K562 treated with DMSO at 1 percent for 12 hours (cell line): ENCODE results near the gene CSH1. TPM values are rescaled to one million over a fixed set of nuclear protein-coding genes. Genes with fewer than 3 reads are reported as not detected.

Experiments
- total RNA-seq: library from RNA; unstranded; fragments of 300-600 nt; gene quantifications from 2 replicates; pipeline ENCODE4 v1.2.3, GENCODE V29; 2022; ENCODE audit not compliant: insufficient read depth

The CSH1 gene
- not detected in 2 replicates for total RNA-seq

DNA sequence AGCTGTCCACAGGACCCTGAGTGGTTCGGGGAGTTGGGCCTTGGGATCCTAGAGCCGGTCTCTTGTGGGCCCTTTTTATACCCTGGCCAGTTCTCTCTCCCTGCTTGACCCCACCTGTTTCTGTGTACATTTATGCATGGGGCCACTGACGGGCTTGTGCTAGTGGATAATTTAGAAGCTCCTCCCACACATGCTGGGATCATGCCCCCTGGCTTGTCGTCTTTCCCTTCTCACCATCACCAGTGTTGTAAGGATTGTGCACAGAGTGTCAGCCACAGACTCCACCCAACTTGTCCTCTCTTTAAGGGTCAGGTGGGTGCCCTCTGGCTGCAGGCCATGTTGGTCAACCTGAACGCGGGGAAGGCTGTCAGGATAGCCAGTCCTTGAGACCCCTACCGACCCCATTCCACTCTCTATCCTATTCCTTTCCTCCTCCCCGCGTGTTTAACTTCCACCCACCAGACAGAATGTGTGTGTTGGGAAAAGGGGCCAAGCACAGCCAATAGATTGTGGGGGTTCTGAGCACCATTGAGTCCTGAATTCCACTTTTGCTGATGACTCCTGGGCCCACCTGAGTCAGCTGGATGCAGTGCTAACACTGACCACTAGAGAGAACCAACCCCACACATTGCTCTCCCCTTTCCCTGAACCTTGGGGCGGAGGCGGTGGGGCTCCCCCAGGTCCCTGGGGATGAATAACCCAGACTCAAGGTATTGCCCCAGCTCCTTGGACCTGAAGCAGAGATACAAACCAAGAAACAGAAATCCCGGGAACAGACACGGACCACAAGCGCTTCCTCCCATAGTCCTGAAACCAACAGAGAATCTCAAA is at the start of gene CSH1:
TSS of gene CSH1 (minus strand) at position 51 of the 831 bp plus-strand sequence. CDS start 63 bp downstream, outside the sequence.

DNA sequence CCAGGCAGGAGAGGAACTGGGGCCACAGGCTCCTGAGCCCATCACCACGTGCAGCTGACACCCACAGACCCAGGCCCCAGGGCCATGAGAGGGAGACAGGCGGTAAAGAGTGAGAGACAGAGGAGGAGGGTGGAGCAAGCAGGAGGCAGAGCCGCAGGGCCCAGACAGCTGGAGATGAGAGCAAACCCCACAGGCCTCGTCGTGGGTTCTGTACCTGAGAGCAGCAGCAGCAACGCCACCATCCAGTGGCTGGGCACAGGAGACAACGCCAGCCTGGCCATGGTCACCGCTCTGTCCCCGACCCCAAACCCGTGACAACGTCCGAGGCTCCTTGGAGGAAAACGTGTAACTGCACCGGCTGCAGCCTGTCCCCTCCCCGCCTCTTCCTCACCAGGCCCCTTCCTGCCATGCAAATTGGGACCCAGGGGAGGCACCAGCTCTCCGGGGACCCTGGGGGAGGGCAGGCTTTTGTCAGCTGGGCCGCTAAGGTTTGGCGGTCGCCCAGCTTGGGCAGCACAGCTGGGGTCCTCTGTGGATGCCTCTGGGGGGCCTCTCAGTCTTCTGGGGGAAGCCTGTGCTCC is 35.7 kb upstream of the CSH1 start, which contains the start of gene CD79B:
TSS of gene CD79B (minus strand) at position 351 of the 581 bp plus-strand sequence. CDS start at position 281, 70 bp downstream.

DNA sequence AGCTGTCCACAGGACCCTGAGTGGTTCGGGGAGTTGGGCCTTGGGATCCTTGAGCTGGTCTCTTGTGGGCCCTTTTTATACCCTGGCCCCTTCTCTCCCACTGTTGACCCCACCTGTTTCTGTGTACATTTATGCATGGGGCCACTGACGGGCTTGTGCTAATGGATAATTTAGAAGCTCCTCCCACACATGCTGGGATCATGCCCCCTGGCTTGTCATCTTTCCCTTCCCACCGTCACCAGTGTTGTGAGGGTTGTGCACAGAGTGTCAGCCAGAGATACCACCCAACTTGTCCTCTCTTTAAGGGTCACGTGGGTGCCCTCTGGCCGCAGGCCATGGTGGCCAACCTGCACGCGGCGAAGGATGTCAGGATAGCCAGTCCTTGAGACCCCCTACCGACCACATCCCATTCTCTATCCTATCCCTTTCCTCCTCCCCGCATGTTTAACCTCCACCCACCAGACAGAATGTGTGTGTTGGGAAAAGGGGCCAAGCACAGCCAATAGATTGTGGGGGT is 22.5 kb upstream of the CSH1 start, which contains the start of gene GH1:
TSS of gene GH1 (minus strand) at position 51 of the 517 bp plus-strand sequence. CDS start 63 bp downstream, outside the sequence.

DNA sequence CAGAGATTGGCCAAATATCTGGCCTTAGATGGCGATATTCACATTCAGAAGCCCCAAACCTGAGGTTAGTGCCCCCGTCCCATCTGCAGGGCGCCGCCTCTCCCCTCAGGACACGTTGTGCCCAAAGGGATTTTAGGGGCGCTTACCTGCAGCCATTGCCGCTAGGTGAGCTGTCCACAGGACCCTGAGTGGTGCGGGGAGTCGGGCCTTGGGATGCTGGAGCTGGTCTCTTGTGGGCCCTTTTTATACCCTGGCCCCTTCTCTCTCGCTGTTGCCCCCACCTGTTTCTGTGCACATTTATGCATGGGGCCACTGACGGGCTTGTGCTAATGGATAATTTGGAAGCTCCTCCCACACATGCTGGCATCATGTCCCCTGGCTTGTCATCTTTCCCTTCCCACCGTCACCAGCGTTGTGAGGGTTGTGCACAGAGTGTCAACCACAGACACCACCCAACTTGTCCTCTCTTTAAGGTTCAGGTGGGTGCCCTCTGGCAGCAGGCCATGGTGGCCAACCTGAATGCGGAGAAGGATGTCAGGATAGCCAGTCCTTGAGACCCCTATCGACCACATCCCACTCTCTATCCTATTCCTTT is 14.8 kb upstream of the CSH1 start, which contains the start of gene CSHL1:
TSS of gene CSHL1 (minus strand) at position 218 of the 595 bp plus-strand sequence. CDS start at position 156, 62 bp downstream.

DNA sequence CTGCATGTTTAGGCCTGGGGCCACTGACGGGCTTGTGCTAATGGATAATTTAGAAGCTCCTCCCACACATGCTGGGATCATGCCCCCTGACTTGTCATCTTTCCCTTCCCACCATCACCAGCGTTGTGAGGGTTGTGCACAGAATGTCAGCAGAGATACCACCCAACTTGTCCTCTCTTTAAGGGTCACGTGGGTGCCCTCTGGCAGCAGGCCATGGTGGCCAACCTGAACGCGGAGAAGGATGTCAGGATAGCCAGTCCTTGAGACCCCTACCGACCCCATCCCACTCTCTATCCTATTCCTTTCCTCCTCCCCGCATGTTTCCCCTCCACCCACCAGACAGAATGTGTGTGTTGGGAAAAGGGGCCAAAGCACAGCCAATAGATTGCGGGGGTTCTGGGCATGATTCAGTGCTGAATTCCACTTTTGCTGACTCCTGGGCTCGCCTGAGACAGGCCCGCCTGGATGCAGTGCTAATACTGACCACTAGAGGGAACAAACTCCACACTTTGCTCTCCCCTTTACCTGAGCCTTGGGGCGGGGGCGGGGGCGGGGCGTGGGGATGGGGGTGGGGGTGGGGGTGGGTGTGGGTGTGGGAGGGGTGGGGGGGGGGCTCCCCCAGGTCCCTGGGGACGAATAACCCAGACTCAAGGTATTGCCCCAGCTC is 14.3 kb downstream of the CSH1 start, which contains the start of gene GH2:
TSS of gene GH2 (minus strand) at position 10 of the 667 bp plus-strand sequence. CDS start 143 bp downstream, outside the sequence.

DNA sequence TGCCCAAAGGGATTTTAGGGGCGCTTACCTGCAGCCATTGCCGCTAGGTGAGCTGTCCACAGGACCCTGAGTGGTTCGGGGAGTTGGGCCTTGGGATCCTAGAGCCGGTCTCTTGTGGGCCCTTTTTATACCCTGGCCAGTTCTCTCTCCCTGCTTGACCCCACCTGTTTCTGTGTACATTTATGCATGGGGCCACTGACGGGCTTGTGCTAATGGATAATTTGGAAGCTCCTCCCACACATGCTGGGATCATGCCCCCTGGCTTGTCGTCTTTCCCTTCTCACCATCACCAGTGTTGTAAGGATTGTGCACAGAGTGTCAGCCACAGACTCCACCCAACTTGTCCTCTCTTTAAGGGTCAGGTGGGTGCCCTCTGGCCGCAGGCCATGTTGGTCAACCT is 22.8 kb downstream of the CSH1 start, which contains the start of gene CSH2:
TSS of gene CSH2 (minus strand) at position 101 of the 400 bp plus-strand sequence. CDS start at position 38, 63 bp downstream.

Other genes with a start within 250 kb of the CSH1 start
- 3.1 and 3.3 TPM in 2 replicates for gene LIMD2, start 196.4 kb downstream of the CSH1 start, total RNA-seq
- 24.8 and 42.2 TPM in 2 replicates for gene STRADA, start 154.8 kb downstream of the CSH1 start, total RNA-seq
- gene CCDC47, start 123.0 kb downstream of the CSH1 start, total RNA-seq, result 29.2 and 72.5 TPM in 2 replicates
- gene DDX42, start 122.4 kb downstream of the CSH1 start, total RNA-seq, result 21.4 and 68.9 TPM in 2 replicates
- 136 and 182 TPM in 2 replicates for gene PSMC5, start 69.1 kb downstream of the CSH1 start, total RNA-seq
- gene FTSJ3, start 68.9 kb downstream of the CSH1 start, total RNA-seq, result 16.3 and 27.0 TPM in 2 replicates
- gene SMARCD2, start 53.9 kb downstream of the CSH1 start, total RNA-seq, result 58.2 and 91.2 TPM in 2 replicates
- 0.41 TPM in 1 of 2 replicates, not detected in the other for gene CSH2, start 22.9 kb downstream of the CSH1 start, total RNA-seq
- not detected in 2 replicates for gene GH2, start 14.6 kb downstream of the CSH1 start, total RNA-seq
- gene CSHL1, start 14.7 kb upstream of the CSH1 start, total RNA-seq, result not detected in 2 replicates
- not detected in 2 replicates for gene GH1, start 22.3 kb upstream of the CSH1 start, total RNA-seq
- gene CD79B, start 35.8 kb upstream of the CSH1 start, total RNA-seq, result not detected in 2 replicates
- gene SCN4A, start 76.3 kb upstream of the CSH1 start, total RNA-seq, result 0.22 and 0.44 TPM in 2 replicates
- gene PRR29, start 101.8 kb upstream of the CSH1 start, total RNA-seq, result 0.81 and 3.2 TPM in 2 replicates
- gene ICAM2, start 124.1 kb upstream of the CSH1 start, total RNA-seq, result 40.6 and 54.9 TPM in 2 replicates
- 7.9 and 18.9 TPM in 2 replicates for gene ERN1, start 233.6 kb upstream of the CSH1 start, total RNA-seq